ENCODE measurements around the gene EPSTI1.
"Not testable (repeated sequence)": the region's sequence is repeated elsewhere in the genome, so short reads cannot be mapped to it uniquely, and the experiment has no call there.

DNA sequence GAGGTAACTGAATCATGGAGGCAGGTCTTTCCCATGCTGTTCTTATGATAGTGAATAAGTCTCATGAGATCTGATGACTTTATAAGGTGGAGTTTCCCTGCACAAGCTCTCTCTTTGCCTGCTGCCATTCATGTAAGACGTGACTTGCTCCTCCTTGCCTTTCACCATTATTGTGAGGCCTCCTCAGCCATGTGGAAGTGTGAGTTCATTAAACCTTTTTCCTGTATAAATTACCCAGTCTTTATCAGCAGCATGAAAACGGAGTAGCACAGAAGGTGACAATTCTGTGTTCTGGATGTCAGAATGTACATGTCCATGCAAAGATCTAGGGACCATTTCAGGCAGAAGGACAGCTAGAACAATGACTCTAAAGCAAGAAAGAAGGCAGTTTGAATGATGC is 129.7 kb downstream of the EPSTI1 start:
- not testable (repeated sequence) for TF ChIP-seq POLR2A (IDR thresholded peaks at IDR 0.05)
- TF ChIP-seq, protein P1, sequence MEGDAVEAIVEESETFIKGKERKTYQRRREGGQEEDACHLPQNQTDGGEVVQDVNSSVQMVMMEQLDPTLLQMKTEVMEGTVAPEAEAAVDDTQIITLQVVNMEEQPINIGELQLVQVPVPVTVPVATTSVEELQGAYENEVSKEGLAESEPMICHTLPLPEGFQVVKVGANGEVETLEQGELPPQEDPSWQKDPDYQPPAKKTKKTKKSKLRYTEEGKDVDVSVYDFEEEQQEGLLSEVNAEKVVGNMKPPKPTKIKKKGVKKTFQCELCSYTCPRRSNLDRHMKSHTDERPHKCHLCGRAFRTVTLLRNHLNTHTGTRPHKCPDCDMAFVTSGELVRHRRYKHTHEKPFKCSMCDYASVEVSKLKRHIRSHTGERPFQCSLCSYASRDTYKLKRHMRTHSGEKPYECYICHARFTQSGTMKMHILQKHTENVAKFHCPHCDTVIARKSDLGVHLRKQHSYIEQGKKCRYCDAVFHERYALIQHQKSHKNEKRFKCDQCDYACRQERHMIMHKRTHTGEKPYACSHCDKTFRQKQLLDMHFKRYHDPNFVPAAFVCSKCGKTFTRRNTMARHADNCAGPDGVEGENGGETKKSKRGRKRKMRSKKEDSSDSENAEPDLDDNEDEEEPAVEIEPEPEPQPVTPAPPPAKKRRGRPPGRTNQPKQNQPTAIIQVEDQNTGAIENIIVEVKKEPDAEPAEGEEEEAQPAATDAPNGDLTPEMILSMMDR (IDR thresholded peaks at IDR 0.05) = not testable (repeated sequence)

Measured in esophagus squamous epithelium (tissue), 4 donors.